ENCODE data around the gene OR4A47.
"Not testable (repeated sequence)": the region's sequence is repeated elsewhere in the genome, so short reads cannot be mapped to it uniquely, and the experiment has no call there.

Gene OR4A47, protein sequence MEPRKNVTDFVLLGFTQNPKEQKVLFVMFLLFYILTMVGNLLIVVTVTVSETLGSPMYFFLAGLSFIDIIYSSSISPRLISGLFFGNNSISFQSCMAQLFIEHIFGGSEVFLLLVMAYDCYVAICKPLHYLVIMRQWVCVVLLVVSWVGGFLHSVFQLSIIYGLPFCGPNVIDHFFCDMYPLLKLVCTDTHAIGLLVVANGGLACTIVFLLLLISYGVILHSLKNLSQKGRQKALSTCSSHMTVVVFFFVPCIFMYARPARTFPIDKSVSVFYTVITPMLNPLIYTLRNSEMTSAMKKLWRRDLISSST

DNA sequence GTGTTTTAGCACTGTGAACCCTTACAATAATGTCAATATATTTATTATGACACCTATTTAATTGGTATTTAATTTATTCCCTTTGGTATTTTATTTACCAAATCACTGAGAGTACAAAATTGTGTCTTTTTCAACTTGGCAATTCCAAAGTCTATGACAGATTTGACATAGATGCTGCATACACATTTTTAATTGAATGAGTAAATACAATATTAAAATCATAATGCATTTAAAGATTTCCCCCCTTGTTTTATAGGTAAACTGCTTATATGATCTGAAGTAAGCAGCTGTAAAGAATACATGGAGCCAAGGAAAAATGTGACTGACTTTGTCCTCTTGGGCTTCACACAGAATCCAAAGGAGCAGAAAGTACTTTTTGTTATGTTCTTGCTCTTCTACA, at the start of gene OR4A47:
Gene OR4A47 (plus strand): TSS at position 301 of the 400 bp plus-strand sequence. CDS start 0 bp downstream, at position 301.
- not testable (repeated sequence) for H3K27ac ChIP-seq, H3K4me3 ChIP-seq

DNA sequence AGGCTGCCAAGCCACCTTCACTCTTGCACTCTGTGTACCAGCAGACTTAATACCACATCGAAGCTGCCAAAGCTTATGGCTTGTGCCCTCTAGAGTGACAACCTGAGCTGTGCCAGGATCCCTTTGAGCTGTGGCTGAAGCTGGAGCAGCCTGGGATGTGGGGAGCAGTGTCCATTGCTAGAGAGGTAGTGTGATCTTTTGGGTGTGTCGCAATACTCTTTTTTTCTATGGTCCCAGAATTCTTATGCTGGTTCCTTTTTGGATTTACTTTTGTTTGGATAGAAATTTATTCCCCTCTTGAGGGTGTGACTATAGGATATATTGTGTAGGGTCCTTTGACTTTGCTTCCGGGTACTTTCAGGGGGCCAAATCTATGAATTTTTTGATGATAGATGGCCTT, 32.7 kb upstream of the OR4A47 start:
- H3K4me3 ChIP-seq, H3K27ac ChIP-seq: not testable (repeated sequence)

DNA sequence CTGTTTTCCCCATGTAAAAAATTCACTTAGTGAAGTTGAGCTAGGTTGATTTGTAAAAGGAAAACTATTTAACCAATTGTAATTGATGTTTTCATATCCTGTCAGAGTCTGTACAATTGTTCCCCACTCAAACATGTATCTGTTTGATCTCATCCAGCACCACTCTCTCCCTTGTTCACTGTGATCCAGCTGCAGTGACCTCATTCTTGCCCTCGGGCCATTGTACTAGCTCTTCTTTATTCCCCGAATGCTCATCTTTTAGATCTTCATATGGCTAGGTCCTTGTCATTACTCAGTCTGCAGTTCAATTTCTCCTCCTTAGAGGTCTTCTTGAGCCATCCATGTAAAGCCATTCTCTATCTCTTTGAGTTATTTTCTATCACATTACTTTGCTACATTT, 14.6 kb upstream of the OR4A47 start:
- not testable (repeated sequence) for H3K4me3 ChIP-seq, H3K27ac ChIP-seq

DNA sequence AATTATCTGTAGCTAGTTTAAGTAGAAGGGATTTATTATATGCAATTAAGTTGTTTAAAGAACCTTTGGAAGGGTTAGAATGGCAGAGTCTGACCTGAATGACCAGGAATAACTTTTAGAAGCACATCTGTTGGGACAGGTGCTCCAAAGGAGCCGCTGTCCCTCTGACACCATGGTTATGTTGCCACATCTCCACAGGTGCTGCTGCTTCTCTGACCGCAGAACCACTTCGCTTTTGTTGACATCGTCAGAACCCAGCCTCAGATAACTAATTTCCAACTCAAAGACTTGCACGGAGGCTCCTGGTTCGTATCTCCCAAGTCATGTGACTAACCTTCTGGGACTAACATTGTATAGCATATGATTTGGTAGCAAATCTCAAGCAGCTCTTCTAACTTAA, 13.9 kb upstream of the OR4A47 start:
- not testable (repeated sequence) for H3K4me3 ChIP-seq, H3K27ac ChIP-seq

DNA sequence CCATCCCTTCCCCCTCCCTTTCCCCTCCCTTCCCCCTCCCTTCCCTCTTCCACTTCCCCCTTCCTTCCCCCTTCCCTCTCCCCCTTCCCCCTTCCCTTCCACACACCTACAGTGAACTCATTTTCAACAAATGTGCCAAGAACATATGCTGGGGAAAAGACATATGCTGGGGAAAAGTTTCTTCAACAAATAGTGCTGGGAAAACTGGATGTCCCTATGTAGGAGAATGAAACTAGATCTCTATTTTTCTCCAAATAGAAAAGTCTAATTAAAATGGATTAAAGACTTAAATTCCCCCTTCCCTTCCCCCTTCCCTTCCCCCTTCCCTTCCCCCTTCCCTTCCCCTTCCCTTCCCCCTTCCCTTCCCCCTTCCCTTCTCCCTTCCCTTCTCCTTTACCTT, 17.6 kb downstream of the OR4A47 start:
- H3K4me3 ChIP-seq, H3K27ac ChIP-seq: not testable (repeated sequence)

DNA sequence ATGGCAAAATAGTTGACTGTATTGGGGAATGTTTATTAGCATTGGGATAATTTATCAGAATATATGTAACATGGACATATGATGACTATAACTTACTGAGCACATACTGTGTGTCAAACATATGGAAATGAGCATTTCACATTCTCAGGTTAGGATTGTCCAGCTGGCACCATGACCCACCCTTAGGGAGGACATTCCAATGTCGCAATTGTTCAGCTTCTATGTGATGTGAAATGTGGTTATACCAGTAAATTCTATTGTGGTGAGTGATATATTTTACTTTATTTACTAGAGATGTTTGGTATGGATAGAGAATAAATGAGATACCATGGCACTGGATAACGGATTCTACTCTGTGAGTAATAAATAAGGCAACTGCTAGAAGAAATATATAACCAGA, 50.4 kb downstream of the OR4A47 start:
- H3K27ac ChIP-seq = no peak overlapping the region

More for the DNA sequence above, 50.4 kb downstream of the OR4A47 start:
- no peak overlapping the region for H3K4me3 ChIP-seq

Measured in skin epidermis (tissue), 12 donors.